Stomach (tissue), 9 donors: ENCODE results near the gene ACD. TPM values are rescaled to one million over a fixed set of nuclear protein-coding genes. Genes with fewer than 3 reads are reported as not detected.

ENCODE experiments used
- DNase-seq, 2 donors: peaks; one replicate each; pipeline versions ENCODE4 v3.0.0 to v3.0.0-alpha.2; 2013 to 2019
- H3K27ac ChIP-seq, 5 donors: fragments of 200-600 bp in 4 of 5; sonication (generic) in 4 of 5; one replicate each; pipeline ENCODE4 v1.5.1; 2013 to 2019; ENCODE audit warnings: mild to moderate bottlenecking in 1 of 5, moderate library complexity in 1 of 5
- H3K27me3 ChIP-seq, 3 donors: fragments of 200-600 bp; sonication (generic); one replicate each; pipeline ENCODE4 v1.5.1; 2017 to 2019; ENCODE audit warnings: mixed run types in 1 of 3
- H3K36me3 ChIP-seq, 4 donors: fragments of 200-600 bp; sonication (generic); 1 replicate in 3 of 4; 2 replicates in 1 of 4; pipeline ENCODE4 v1.5.1; 2016 to 2019
- H3K4me1 ChIP-seq, 4 donors: fragments of 200-600 bp; sonication (generic); one replicate each; pipeline ENCODE4 v1.5.1; 2016 to 2019
- H3K4me3 ChIP-seq, 4 donors: fragments of 200-600 bp; sonication (generic) in 3 of 4; one replicate each; pipeline ENCODE4 v1.5.1; 2016 to 2019; ENCODE audit warnings: mild to moderate bottlenecking in 1 of 4
- H3K9me3 ChIP-seq, 4 donors: fragments of 200-600 bp; sonication (generic); one replicate each; pipeline ENCODE4 v1.5.1; 2016 to 2019
- CTCF ChIP-seq, 7 experiments: fragments of 450-650 bp in 4 of 7; fragments of 200-600 bp in 3 of 7; sonication (generic) in 3 of 7; IDR thresholded peaks; one replicate each; pipeline ENCODE4 v1.5.1; 2016 to 2019; ENCODE audit warnings: antibody characterized with exemption in 7 of 7, control low read depth in 2 of 7, mild to moderate bottlenecking in 1 of 7
- EP300 ChIP-seq: sonication (generic); formaldehyde crosslinking; IDR thresholded peaks from one replicate; pipeline ENCODE4 v1.6.1; 2017; ENCODE audit warnings: antibody characterized with exemption
- POLR2A ChIP-seq, 4 donors: fragments of 450-650 bp; IDR thresholded peaks; one replicate each; pipeline ENCODE4 v1.6.1; 2016; ENCODE audit warnings: antibody characterized with exemption in 4 of 4, control low read depth in 2 of 4, mild to moderate bottlenecking in 1 of 4, moderate library complexity in 1 of 4
- POLR2AphosphoS5 ChIP-seq, 3 donors: sonication (generic); formaldehyde crosslinking; IDR thresholded peaks; one replicate each; pipeline ENCODE4 v1.6.1; 2016; ENCODE audit warnings: antibody characterized with exemption in 3 of 3
- WGBS, 5 donors: extraction: QIAGEN DNeasy Blood & Tissue Kit in 3 of 5; methylation state at CpG; one replicate each; pipeline versions ENCODE4 v1.1.5 to v1.1.7; 2013 to 2018; 5-methylcytosine and 5-hydroxymethylcytosine counted together
- intact Hi-C: fragments of 100-400 bp; cut with DNase I; formaldehyde crosslinking; loops from one replicate; pipeline ENCODE4 v1.15.1; 2023; ENCODE audit warnings: low total_unique reads
- polyA plus RNA-seq, 3 donors: library from polyadenylated mRNA; stranded (reverse); fragments of 200-250 nt; gene quantifications; one replicate each; pipeline ENCODE4 v1.2.3, GENCODE V29; 2013
- total RNA-seq, 5 donors: library from RNA; depleted of rRNA; stranded (reverse); fragments of >200 nt; gene quantifications; one replicate each; pipeline versions ENCODE4 v1.1.0 to v1.2.3, GENCODE V29; 2014 to 2016
- donor health status: healthy with polysubstance abuse.
- donor health status: Bipolar disorder and iron deficiency.
- donor health status: healthy.

The ACD gene
- total and polyA plus RNA-seq, 8 donors: 0.87 to 30.3 (median 11.4) TPM

GRCh38 chr16:67657751-67658518 is 2.1 kb downstream of the ACD start:
- no peak for TF ChIP-seq CTCF (IDR thresholded peaks at IDR 0.05)
- no peak for TF ChIP-seq POLR2AphosphoS5 (IDR thresholded peaks at IDR 0.05)
- no peak for TF ChIP-seq EP300
- no peak for TF ChIP-seq POLR2A (IDR thresholded peaks at IDR 0.05)
- no peaks in the 10 kb centered on the region for H3K9me3 ChIP-seq
- no peak overlapping the region for H3K27ac ChIP-seq
- peaks cover 29 to 39% (median 38%) of the 10 kb centered on the region in 4 donors for H3K4me1 ChIP-seq
- no peak for DNase-seq
- WGBS, 5 donors: 89 to 96% (median 96%) methylated on average over 15 to 18 of the region's 18 CpGs
- peaks cover 2 to 30% (median 26%) of the 10 kb centered on the region in 4 donors for H3K36me3 ChIP-seq
- intact Hi-C loops: no loop called here
- peaks cover 10 to 25% (median 20%) of the 10 kb centered on the region in 3 donors for H3K27me3 ChIP-seq
- no peak overlapping the region for H3K4me3 ChIP-seq

- no peak for DNase-seq
- Histone ChIP-seq H3K27me3 (peaks cover 10 to 33% (median 28%) of the 10 kb centered on the region in 3 donors), H3K4me1 (peaks cover 34 to 46% (median 45%) of the 10 kb centered on the region in 4 donors), H3K36me3 (peaks cover 0 to 23% (median 22%) of the 10 kb centered on the region in 4 donors), H3K4me3 (no peak overlapping the region), H3K27ac (no peak overlapping the region), H3K9me3 (no peaks in the 10 kb centered on the region)
- WGBS, 5 donors: 93 to 94% (median 94%) methylated on average over 16 of the region's 16 CpGs
- intact Hi-C loops: no loop called here
- no peak for TF ChIP-seq EP300
- TF ChIP-seq CTCF (IDR thresholded peaks at IDR 0.05): no peak
- TF ChIP-seq POLR2A (IDR thresholded peaks at IDR 0.05): no peak
- TF ChIP-seq POLR2AphosphoS5 (IDR thresholded peaks at IDR 0.05): no peak
Measured at GRCh38 chr16:67657017-67657608, 2.9 kb downstream of the ACD start.

GRCh38 chr16:67656344-67657016 is 3.6 kb downstream of the ACD start:
- no peak for DNase-seq
- Histone ChIP-seq H3K4me3 (no peak overlapping the region), H3K9me3 (no peaks in the 10 kb centered on the region), H3K4me1 (peaks cover 30 to 42% (median 41%) of the 10 kb centered on the region in 4 donors), H3K36me3 (peaks cover 0 to 23% (median 21%) of the 10 kb centered on the region in 4 donors), H3K27ac (no peak overlapping the region), H3K27me3 (peaks cover 10 to 40% (median 35%) of the 10 kb centered on the region in 3 donors)
- TF ChIP-seq CTCF (IDR thresholded peaks at IDR 0.05): no peak
- TF ChIP-seq POLR2A (IDR thresholded peaks at IDR 0.05): no peak
- TF ChIP-seq POLR2AphosphoS5 (IDR thresholded peaks at IDR 0.05): no peak
- no peak for TF ChIP-seq EP300
- WGBS, 5 donors: 81 to 88% (median 85%) methylated on average over 7 to 9 of the region's 9 CpGs
- intact Hi-C loops: no loop called here

- no peak for DNase-seq
- no peak overlapping the region for H3K27ac ChIP-seq
- no peaks in the 10 kb centered on the region for H3K9me3 ChIP-seq
- H3K4me1 ChIP-seq: peaks cover 24 to 36% (median 33%) of the 10 kb centered on the region in 4 donors
- 62 to 79% (median 73%) methylated on average over 4 of the region's 4 CpGs for WGBS, 5 donors
- peaks cover 10 to 51% (median 39%) of the 10 kb centered on the region in 3 donors for H3K27me3 ChIP-seq
- TF ChIP-seq POLR2A (IDR thresholded peaks at IDR 0.05): no peak
- TF ChIP-seq POLR2AphosphoS5 (IDR thresholded peaks at IDR 0.05): no peak
- no peak for TF ChIP-seq CTCF (IDR thresholded peaks at IDR 0.05)
- TF ChIP-seq EP300: no peak
- intact Hi-C loops: no loop called here
- H3K36me3 ChIP-seq: peaks cover 0 to 23% (median 21%) of the 10 kb centered on the region in 4 donors
- no peak overlapping the region for H3K4me3 ChIP-seq
Measured at GRCh38 chr16:67655363-67655762, 4.7 kb downstream of the ACD start.
